ENCODE results near the gene TNFAIP8L1.

Gene TNFAIP8L1

DNA sequence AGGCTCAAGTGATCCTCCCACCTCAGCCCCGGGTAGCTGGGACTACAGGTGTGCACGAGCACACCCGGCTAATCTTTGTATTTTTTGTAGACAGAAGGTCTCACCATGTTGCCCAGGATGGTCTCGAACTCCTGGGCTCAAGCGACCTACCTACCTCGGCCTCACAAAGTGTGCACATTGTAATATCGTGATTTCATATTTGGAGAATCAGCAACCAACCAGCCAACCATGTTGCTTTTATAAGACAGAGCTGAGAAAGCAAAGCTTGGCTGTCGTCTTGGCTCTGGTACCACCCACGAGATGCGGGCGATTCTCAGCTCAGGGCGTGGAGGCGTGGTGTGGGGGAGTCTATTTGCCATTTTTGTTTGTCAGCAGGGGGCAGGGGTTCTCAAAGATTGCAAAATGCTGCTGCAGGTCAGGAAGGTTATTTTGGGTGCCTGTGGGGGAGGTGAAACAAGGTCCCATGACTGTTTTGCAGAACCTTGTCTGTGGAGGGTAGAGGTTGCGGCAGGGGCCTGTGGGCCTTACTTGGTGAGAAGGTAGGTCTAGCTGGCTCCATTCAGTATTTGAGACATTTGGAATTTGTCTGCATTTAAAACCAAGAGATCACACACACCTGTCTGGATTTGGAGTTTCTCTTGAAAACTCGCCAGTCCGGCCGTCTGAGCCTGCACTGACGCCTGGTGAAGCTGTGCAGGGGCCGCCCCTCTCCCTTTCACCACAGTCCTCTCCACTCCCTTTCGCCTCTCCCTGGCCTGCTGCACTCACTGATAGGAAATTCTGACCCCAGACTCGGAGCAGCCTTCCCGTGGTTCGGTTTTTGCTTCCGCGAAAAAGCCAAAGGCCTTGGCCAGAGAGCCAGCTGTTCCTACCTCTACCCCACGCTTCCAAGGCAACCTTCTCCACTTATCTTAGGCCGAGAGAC, 15.4 kb downstream of the TNFAIP8L1 start:
- Histone ChIP-seq H3K36me3 (ENCODE audit: control insufficient read depth in 1 of 2, insufficient read depth in 2 of 2, low read length in 2 of 2) (peaks cover 14 to 56% of the 10 kb centered on the region in 2 donors), H3K27me3 (ENCODE audit: low read depth, low read length) (no peaks in the 10 kb centered on the region), H3K9me3 (ENCODE audit: control insufficient read depth in 1 of 2, low read length in 2 of 2) (peaks cover 0 to 8% of the 10 kb centered on the region in 2 donors), H3K27ac (ENCODE audit: low read length) (no peak overlapping the region), H3K4me1 (ENCODE audit: control insufficient read depth in 1 of 2, insufficient read depth in 2 of 2, low read length in 2 of 2) (peaks cover 0 to 9% of the 10 kb centered on the region in 2 donors), H3K4me3 (ENCODE audit: low read depth in 1 of 2, low read length in 2 of 2) (no peak overlapping the region)

DNA sequence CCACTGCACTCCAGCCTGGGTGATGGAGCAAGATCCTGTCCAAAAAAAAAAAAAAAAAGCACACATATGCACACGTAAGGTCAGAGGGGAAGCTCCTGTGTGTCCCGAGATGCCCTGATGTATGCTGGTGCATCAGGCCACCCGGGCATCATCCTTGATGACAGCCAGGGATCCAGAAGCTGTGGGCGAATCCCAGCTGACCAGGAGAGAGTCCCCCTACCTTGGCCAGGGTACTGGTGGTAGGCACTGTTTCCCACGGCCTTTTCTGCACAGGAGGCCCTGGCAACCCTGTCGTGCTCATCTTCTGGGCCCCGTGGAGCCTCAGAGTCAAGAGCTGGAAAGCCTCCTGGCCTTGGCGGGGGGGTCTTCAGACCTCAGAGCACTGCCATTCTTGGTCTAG, 16.8 kb downstream of the TNFAIP8L1 start:
- H3K36me3 ChIP-seq (ENCODE audit: control insufficient read depth in 1 of 2, insufficient read depth in 2 of 2, low read length in 2 of 2): peaks cover 21 to 70% of the 10 kb centered on the region in 2 donors
- H3K27me3 ChIP-seq (ENCODE audit: low read depth, low read length): no peaks in the 10 kb centered on the region
- H3K9me3 ChIP-seq (ENCODE audit: control insufficient read depth in 1 of 2, low read length in 2 of 2): peaks cover 0 to 8% of the 10 kb centered on the region in 2 donors
- no peak overlapping the region for H3K27ac ChIP-seq (ENCODE audit: low read length)
- H3K4me1 ChIP-seq (ENCODE audit: control insufficient read depth in 1 of 2, insufficient read depth in 2 of 2, low read length in 2 of 2): no peaks in the 10 kb centered on the region
- no peak overlapping the region for H3K4me3 ChIP-seq (ENCODE audit: low read depth in 1 of 2, low read length in 2 of 2)

DNA sequence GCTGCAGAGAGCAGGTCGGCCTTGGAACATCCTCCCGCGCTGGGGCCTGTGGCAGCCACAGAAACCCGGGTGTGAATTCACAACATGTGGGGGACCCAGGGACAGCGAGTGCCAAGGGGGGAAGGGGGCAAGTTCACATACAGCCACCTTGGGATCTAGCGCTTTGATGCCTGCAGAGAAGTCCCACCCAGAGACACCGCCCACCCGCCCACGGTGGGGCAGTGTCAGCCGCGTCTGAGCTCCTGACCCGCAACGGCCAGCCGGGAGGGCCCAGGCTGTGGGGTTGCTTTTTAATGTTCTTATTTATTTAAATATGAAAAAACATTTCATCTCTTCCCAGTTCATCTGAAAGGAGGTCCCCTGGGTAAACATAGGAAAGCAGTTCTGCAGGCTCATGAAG, 17.9 kb downstream of the TNFAIP8L1 start:
- no peak overlapping the region for H3K27ac ChIP-seq (ENCODE audit: low read length)
- no peak overlapping the region for H3K4me3 ChIP-seq (ENCODE audit: low read depth in 1 of 2, low read length in 2 of 2)
- H3K4me1 ChIP-seq (ENCODE audit: control insufficient read depth in 1 of 2, insufficient read depth in 2 of 2, low read length in 2 of 2): no peaks in the 10 kb centered on the region
- peaks cover 27 to 73% of the 10 kb centered on the region in 2 donors for H3K36me3 ChIP-seq (ENCODE audit: control insufficient read depth in 1 of 2, insufficient read depth in 2 of 2, low read length in 2 of 2)
- H3K9me3 ChIP-seq (ENCODE audit: control insufficient read depth in 1 of 2, low read length in 2 of 2): peaks cover 0 to 8% of the 10 kb centered on the region in 2 donors
- no peaks in the 10 kb centered on the region for H3K27me3 ChIP-seq (ENCODE audit: low read depth, low read length)

DNA sequence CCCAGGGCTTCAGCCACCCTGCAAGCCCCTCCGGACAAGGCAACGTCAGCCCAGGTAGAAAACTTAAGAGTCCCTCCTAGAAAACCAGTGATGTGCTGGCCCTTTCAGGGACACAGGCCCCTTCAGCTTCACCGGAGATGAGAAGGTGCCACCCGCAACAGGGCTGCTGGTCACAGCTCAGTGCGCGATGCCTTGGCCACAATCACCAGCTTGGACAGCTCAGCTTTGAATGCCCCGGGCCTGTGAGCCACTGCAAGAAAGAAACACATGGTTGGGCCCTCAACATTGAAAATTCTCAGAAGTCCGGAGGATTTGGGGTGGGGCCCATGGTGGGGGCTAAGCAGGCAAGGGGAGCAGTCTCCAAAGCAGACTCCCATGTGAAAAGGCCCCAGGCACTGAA, 18.5 kb downstream of the TNFAIP8L1 start:
- no peaks in the 10 kb centered on the region for H3K27me3 ChIP-seq (ENCODE audit: low read depth, low read length)
- no peak overlapping the region for H3K27ac ChIP-seq (ENCODE audit: low read length)
- peak overlapping the region in 1 of 2 donors; percentile 32 for H3K4me3 ChIP-seq (ENCODE audit: low read depth in 1 of 2, low read length in 2 of 2)
- H3K36me3 ChIP-seq (ENCODE audit: control insufficient read depth in 1 of 2, insufficient read depth in 2 of 2, low read length in 2 of 2): peaks cover 31 to 75% of the 10 kb centered on the region in 2 donors
- no peaks in the 10 kb centered on the region for H3K4me1 ChIP-seq (ENCODE audit: control insufficient read depth in 1 of 2, insufficient read depth in 2 of 2, low read length in 2 of 2)
- peaks cover 0 to 8% of the 10 kb centered on the region in 2 donors for H3K9me3 ChIP-seq (ENCODE audit: control insufficient read depth in 1 of 2, low read length in 2 of 2)

DNA sequence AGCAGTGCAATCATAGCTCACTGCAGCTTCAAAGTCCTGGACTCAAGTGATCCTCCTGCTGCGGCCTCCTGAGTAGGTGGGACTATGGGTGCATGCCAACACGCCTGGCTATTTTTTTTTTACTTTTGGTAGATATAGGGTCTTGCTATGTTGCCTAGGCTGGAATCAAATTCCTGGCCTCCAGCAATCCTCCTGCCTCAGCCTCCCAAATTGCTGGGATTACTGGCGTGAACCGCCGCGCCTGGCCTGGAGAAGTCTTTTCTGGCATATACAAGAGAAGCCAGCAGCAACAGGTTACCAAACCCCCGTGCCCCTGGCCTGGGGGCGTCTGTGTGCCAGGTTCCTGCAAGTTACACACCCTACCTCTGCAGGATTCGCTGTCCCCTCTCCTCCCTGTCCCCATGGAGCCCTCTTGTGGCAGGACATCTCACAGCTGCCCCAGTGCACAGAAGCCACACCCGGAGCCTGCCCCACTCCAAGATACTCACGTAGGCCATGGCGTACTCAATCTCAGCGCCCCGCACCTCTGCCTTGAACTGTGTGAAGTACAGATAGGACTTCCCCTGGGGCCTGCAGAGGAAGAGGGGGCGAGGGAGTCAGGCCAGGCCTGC, 21.0 kb downstream of the TNFAIP8L1 start:
- Histone ChIP-seq H3K4me1 (ENCODE audit: control insufficient read depth in 1 of 2, insufficient read depth in 2 of 2, low read length in 2 of 2) (no peaks in the 10 kb centered on the region), H3K27me3 (ENCODE audit: low read depth, low read length) (no peaks in the 10 kb centered on the region), H3K36me3 (ENCODE audit: control insufficient read depth in 1 of 2, insufficient read depth in 2 of 2, low read length in 2 of 2) (peaks cover 39 to 82% of the 10 kb centered on the region in 2 donors), H3K9me3 (ENCODE audit: control insufficient read depth in 1 of 2, low read length in 2 of 2) (peaks cover 0 to 8% of the 10 kb centered on the region in 2 donors), H3K27ac (ENCODE audit: low read length) (no peak overlapping the region), H3K4me3 (ENCODE audit: low read depth in 1 of 2, low read length in 2 of 2) (no peak overlapping the region)

DNA sequence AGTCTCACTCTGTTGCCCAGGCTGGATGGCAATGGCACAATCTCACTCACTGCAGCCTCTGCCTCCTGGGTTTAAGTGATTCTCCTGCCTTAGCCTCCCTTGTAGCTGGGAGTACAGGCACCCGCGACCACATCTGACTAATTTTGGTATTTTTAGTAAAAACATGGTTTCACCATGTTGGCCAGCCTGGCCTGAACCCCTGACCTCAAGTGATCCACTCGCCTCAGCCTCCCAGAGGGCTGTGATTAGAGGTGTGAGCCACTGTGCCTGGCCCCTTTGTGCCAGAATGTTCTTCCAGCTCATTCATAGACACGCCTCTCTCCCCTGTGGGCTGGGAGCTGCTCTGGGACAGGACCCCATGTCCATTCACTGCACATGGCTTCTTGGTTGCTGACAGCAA, 21.7 kb downstream of the TNFAIP8L1 start:
- H3K4me3 ChIP-seq (ENCODE audit: low read depth in 1 of 2, low read length in 2 of 2): no peak overlapping the region
- no peaks in the 10 kb centered on the region for H3K4me1 ChIP-seq (ENCODE audit: control insufficient read depth in 1 of 2, insufficient read depth in 2 of 2, low read length in 2 of 2)
- H3K27ac ChIP-seq (ENCODE audit: low read length): no peak overlapping the region
- H3K9me3 ChIP-seq (ENCODE audit: control insufficient read depth in 1 of 2, low read length in 2 of 2): peaks cover 0 to 8% of the 10 kb centered on the region in 2 donors
- no peaks in the 10 kb centered on the region for H3K27me3 ChIP-seq (ENCODE audit: low read depth, low read length)
- H3K36me3 ChIP-seq (ENCODE audit: control insufficient read depth in 1 of 2, insufficient read depth in 2 of 2, low read length in 2 of 2): peaks cover 39 to 82% of the 10 kb centered on the region in 2 donors

DNA sequence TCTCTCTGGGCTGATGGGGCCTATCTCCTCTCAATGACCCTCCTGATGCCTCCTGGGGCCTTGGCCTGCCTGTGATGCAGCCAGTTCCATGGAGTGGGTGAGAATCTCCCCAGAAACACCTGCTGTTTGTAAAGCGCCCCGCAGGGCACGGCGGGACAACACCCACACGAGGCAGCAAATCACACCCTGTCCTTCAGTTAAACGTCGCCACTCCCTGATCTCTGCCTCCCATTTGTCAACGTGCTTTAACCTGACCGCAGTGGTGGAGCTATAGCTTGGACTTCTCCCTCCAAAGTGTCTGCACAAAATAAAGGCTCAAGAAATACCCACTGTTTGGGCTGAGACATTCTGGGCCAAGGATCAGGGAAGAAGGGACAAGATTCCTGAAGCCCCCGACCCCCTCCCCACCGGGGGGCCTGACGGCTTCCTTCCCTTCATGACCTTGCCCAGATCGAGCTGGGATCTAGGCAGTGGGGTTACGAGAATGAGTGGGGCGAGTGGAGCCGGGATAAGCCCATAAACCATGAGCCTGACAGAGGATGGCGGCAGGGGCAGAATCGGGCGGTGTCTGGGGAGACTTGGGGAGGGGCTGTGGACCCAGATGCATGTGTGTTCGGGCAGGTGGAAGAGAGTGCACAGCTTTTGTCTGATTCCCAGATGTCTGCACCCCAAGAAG, 22.8 kb downstream of the TNFAIP8L1 start:
- peaks cover 45 to 83% of the 10 kb centered on the region in 2 donors for H3K36me3 ChIP-seq (ENCODE audit: control insufficient read depth in 1 of 2, insufficient read depth in 2 of 2, low read length in 2 of 2)
- no peak overlapping the region for H3K27ac ChIP-seq (ENCODE audit: low read length)
- no peak overlapping the region for H3K4me3 ChIP-seq (ENCODE audit: low read depth in 1 of 2, low read length in 2 of 2)
- no peaks in the 10 kb centered on the region for H3K4me1 ChIP-seq (ENCODE audit: control insufficient read depth in 1 of 2, insufficient read depth in 2 of 2, low read length in 2 of 2)
- no peaks in the 10 kb centered on the region for H3K27me3 ChIP-seq (ENCODE audit: low read depth, low read length)
- H3K9me3 ChIP-seq (ENCODE audit: control insufficient read depth in 1 of 2, low read length in 2 of 2): peaks cover 0 to 8% of the 10 kb centered on the region in 2 donors

DNA sequence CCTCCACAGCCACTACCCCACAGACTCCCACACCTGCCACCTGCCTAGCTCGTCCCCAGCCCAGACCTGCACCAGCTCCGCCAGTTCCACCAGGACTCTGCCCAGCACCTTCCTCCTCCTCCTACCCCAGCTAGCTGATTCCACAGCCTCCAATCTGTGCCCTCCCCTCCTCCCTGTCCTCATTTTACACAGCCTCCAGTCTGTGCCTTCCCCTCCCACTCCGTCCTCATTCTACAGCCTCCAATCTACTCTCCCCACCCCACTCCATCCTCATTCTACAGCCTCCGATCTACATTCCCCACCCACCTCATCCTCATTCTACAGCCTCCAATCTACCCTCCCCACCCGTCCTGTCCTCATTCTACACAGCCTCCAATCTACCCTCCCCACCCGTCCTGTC, 23.5 kb downstream of the TNFAIP8L1 start:
- H3K27ac ChIP-seq (ENCODE audit: low read length): no peak overlapping the region
- peaks cover 0 to 8% of the 10 kb centered on the region in 2 donors for H3K9me3 ChIP-seq (ENCODE audit: control insufficient read depth in 1 of 2, low read length in 2 of 2)
- no peak overlapping the region for H3K4me3 ChIP-seq (ENCODE audit: low read depth in 1 of 2, low read length in 2 of 2)
- no peaks in the 10 kb centered on the region for H3K27me3 ChIP-seq (ENCODE audit: low read depth, low read length)
- H3K4me1 ChIP-seq (ENCODE audit: control insufficient read depth in 1 of 2, insufficient read depth in 2 of 2, low read length in 2 of 2): no peaks in the 10 kb centered on the region
- peaks cover 40 to 77% of the 10 kb centered on the region in 2 donors for H3K36me3 ChIP-seq (ENCODE audit: control insufficient read depth in 1 of 2, insufficient read depth in 2 of 2, low read length in 2 of 2)

DNA sequence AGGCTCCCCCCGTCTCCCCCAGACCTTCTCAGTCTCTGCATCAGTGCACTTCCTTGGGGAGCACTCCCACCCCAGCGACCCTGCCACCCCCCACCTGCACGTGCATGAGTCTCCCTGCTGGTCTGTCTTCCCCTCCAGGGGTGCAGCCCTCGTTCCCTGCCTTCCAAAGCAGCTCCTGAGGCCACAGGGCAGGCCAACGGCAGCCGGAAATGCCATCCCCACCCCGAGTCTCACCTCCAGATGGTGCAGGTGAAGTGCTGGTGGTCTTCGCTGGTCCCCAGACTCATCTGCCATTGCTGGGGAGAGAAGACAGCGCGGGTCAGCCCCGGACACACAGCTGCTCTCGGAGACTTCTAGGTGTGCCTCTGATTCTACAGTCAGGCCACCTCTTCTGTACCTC, 25.3 kb downstream of the TNFAIP8L1 start:
- Histone ChIP-seq H3K9me3 (ENCODE audit: control insufficient read depth in 1 of 2, low read length in 2 of 2) (no peaks in the 10 kb centered on the region), H3K36me3 (ENCODE audit: control insufficient read depth in 1 of 2, insufficient read depth in 2 of 2, low read length in 2 of 2) (peaks cover 35 to 59% of the 10 kb centered on the region in 2 donors), H3K27me3 (ENCODE audit: low read depth, low read length) (no peaks in the 10 kb centered on the region)

DNA sequence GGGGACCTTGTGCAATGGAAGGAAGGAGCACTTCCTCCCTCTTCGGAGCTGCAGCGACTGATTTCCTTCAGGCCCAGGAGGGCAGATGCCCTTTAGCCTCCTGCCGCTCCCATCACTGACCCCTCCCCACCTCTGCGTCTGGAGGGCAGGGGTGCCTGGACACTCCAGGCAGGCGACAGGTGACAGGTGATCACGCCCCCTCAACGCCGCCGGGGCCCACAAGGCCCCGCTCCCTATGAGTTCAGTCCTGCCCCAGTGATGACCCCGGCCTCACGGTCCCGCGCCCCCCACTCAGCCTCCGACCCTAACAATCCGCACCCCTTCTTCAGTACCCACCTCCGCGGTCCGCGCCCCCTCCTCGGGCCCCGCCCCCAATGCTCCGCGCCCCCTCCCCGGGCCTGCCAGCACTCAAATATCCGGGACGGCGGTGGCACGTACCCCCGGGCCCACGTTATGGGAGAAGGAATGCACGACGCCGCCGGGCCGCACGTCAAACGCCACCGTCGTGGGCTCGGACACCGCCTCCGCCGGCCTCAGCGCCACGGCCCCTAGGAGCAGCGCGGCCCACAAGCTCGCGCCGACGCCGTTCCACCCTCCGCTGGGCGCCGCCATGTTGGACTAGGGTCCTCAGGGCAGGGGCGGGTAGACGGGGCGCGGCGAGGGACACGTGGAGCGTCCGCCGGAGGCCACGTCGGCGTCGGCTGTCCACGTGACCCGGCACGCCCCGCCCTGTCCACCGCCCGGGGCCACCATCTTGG, 30.6 kb downstream of the TNFAIP8L1 start, which contains the start of gene MYDGF:
Gene MYDGF (minus strand): TSS at position 620 of the 758 bp plus-strand sequence. CDS start 8 bp downstream, at position 612.
- H3K4me1 ChIP-seq (ENCODE audit: control insufficient read depth in 1 of 2, insufficient read depth in 2 of 2, low read length in 2 of 2): peaks cover 0 to 18% of the 10 kb centered on the region in 2 donors
- peaks cover 9 to 15% of the 10 kb centered on the region in 2 donors for H3K36me3 ChIP-seq (ENCODE audit: control insufficient read depth in 1 of 2, insufficient read depth in 2 of 2, low read length in 2 of 2)
- peak within 1 kb of the TSS; percentile 79 to 96 for H3K4me3 ChIP-seq (ENCODE audit: low read depth in 1 of 2, low read length in 2 of 2)
- no peaks in the 10 kb centered on the region for H3K27me3 ChIP-seq (ENCODE audit: low read depth, low read length)
- peak within 1 kb of the TSS; percentile 56 for H3K27ac ChIP-seq (ENCODE audit: low read length)
- H3K9me3 ChIP-seq (ENCODE audit: control insufficient read depth in 1 of 2, low read length in 2 of 2): no peaks in the 10 kb centered on the region

More for the DNA sequence above, 25.3 kb downstream of the TNFAIP8L1 start:
- H3K4me3 ChIP-seq (ENCODE audit: low read depth in 1 of 2, low read length in 2 of 2): no peak overlapping the region
- peaks cover 0 to 17% of the 10 kb centered on the region in 2 donors for H3K4me1 ChIP-seq (ENCODE audit: control insufficient read depth in 1 of 2, insufficient read depth in 2 of 2, low read length in 2 of 2)
- H3K27ac ChIP-seq (ENCODE audit: low read length): no peak overlapping the region
